ENCODE results near the gene RNF31.

- TF ChIP-seq, protein P1, sequence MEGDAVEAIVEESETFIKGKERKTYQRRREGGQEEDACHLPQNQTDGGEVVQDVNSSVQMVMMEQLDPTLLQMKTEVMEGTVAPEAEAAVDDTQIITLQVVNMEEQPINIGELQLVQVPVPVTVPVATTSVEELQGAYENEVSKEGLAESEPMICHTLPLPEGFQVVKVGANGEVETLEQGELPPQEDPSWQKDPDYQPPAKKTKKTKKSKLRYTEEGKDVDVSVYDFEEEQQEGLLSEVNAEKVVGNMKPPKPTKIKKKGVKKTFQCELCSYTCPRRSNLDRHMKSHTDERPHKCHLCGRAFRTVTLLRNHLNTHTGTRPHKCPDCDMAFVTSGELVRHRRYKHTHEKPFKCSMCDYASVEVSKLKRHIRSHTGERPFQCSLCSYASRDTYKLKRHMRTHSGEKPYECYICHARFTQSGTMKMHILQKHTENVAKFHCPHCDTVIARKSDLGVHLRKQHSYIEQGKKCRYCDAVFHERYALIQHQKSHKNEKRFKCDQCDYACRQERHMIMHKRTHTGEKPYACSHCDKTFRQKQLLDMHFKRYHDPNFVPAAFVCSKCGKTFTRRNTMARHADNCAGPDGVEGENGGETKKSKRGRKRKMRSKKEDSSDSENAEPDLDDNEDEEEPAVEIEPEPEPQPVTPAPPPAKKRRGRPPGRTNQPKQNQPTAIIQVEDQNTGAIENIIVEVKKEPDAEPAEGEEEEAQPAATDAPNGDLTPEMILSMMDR (conservative IDR thresholded peaks at IDR 0.05; ENCODE audit: low read length) = no peak
- TF ChIP-seq EZH2phosphoT487 (IDR thresholded peaks at IDR 0.05; ENCODE audit: borderline replicate concordance, low read depth, low read length) = no peak
These were observed 30.1 kb upstream of the RNF31 start for GRCh38 chr14:24117179-24117578.

All from OCI-LY7 (cell line).